Neural cell (in vitro differentiated cells): ENCODE data around the gene GRK1. TPM values are rescaled to one million over a fixed set of nuclear protein-coding genes. Genes with fewer than 3 reads are reported as not detected.
A peak's percentile ranks its signal among the peaks of the same experiment; 100 is the strongest.

Source experiments
- H2AFZ ChIP-seq: fragments of 200-600, 300-800 bp; sonication (generic), shearing (Covaris generic); 2 replicates; pipeline ENCODE4 v1.6.0; 2014; ENCODE audit warnings: low read depth, mild to moderate bottlenecking, antibody characterized with exemption, low read length, moderate library complexity
- H3F3A ChIP-seq: fragments of 200-600 bp; shearing (Covaris generic); 2 replicates; pipeline ENCODE4 v1.6.1; 2016; ENCODE audit warnings: mild to moderate bottlenecking, moderate library complexity, mixed read lengths, antibody characterized with exemption, low read length; ENCODE audit not compliant: insufficient read depth, poor library complexity, severe bottlenecking
- H3K27ac ChIP-seq: fragments of 200-600, 300-800 bp; sonication (generic), shearing (Covaris generic); 2 replicates; pipeline ENCODE4 v1.5.1; 2014; ENCODE audit warnings: mild to moderate bottlenecking, low read length, moderate library complexity
- H3K27me3 ChIP-seq: fragments of 300-800, 200-600 bp; sonication (generic), shearing (Covaris generic); 2 replicates; pipeline ENCODE4 v1.6.0; 2014; ENCODE audit warnings: mild to moderate bottlenecking, low read depth, low read length, moderate library complexity; ENCODE audit not compliant: insufficient read depth
- H3K36me3 ChIP-seq: fragments of 300-800, 200-600 bp; sonication (generic), shearing (Covaris generic); 2 replicates; pipeline ENCODE4 v1.5.1; 2014; ENCODE audit warnings: mild to moderate bottlenecking, antibody characterized with exemption, low read length, moderate library complexity; ENCODE audit not compliant: insufficient read depth
- H3K4me2 ChIP-seq: fragments of 300-800, 200-600 bp; sonication (generic), shearing (Covaris generic); 2 replicates; pipeline ENCODE4 v1.6.0; 2014; ENCODE audit warnings: mild to moderate bottlenecking, low read length
- H3K4me3 ChIP-seq: fragments of 300-800, 200-600 bp; sonication (generic), shearing (Covaris generic); 2 replicates; pipeline ENCODE4 v1.5.1; 2014; ENCODE audit warnings: mild to moderate bottlenecking, low read length, moderate library complexity
- H3K79me2 ChIP-seq: fragments of 200-600 bp; shearing (Covaris generic); replicated peaks from 2 replicates; pipeline ENCODE4 v1.6.0; 2014; ENCODE audit warnings: mild to moderate bottlenecking, low read length, moderate library complexity; ENCODE audit not compliant: insufficient read depth
- H3K9ac ChIP-seq: fragments of 300-800, 200-600 bp; sonication (generic), shearing (Covaris generic); 2 replicates; pipeline ENCODE4 v1.6.1; 2016; ENCODE audit warnings: mild to moderate bottlenecking, low read length, mixed read lengths
- H3K9me2 ChIP-seq: fragments of 200-600 bp; shearing (Covaris generic); 2 replicates; pipeline ENCODE4 v1.6.1; 2016; ENCODE audit warnings: mild to moderate bottlenecking, low read length, mixed read lengths; ENCODE audit not compliant: insufficient read depth
- H3K9me3 ChIP-seq: fragments of 200-600, 300-800 bp; sonication (generic), shearing (Covaris generic); 2 replicates; pipeline ENCODE4 v1.6.1; 2016; ENCODE audit warnings: mild to moderate bottlenecking, mixed run types, low read length, moderate library complexity, mixed read lengths
- H4K20me1 ChIP-seq: fragments of 200-600 bp; shearing (Covaris generic); 2 replicates; pipeline ENCODE4 v1.6.1; 2016; ENCODE audit warnings: mild to moderate bottlenecking, mixed run types; ENCODE audit not compliant: insufficient read depth
- EZH2 ChIP-seq: fragments of 200-600, 300-800 bp; shearing (Covaris generic), sonication (generic); IDR thresholded peaks from 2 replicates; pipeline ENCODE4 v1.6.1; 2014; ENCODE audit warnings: antibody characterized with exemption, low read length, borderline replicate concordance, mild to moderate bottlenecking; ENCODE audit not compliant: insufficient read depth, poor library complexity, severe bottlenecking
- MXI1 ChIP-seq: fragments of 450-650 bp; conservative IDR thresholded peaks from 2 replicates; pipeline ENCODE4 v1.6.1; 2014; ENCODE audit warnings: antibody characterized with exemption, mild to moderate bottlenecking; ENCODE audit not compliant: poor library complexity, severe bottlenecking
- POLR2AphosphoS5 ChIP-seq: IDR thresholded peaks from 2 replicates; pipeline ENCODE4 v1.6.1; 2012
- RAD21 ChIP-seq: fragments of 450-650 bp; conservative IDR thresholded peaks from 2 replicates; pipeline ENCODE4 v1.6.1; 2014; ENCODE audit warnings: antibody characterized with exemption, mild to moderate bottlenecking, moderate library complexity
- REST ChIP-seq: IDR thresholded peaks from 2 replicates; pipeline ENCODE4 v1.6.1; 2012; ENCODE audit warnings: borderline replicate concordance
- SMC3 ChIP-seq: fragments of 450-650 bp; conservative IDR thresholded peaks from 2 replicates; pipeline ENCODE4 v1.6.1; 2014; ENCODE audit warnings: antibody characterized with exemption, mild to moderate bottlenecking, moderate library complexity; ENCODE audit not compliant: poor library complexity
- TAF1 ChIP-seq: IDR thresholded peaks from 2 replicates; pipeline ENCODE4 v1.6.1; 2012; ENCODE audit warnings: low read depth
- polyA plus RNA-seq: library from polyadenylated mRNA; depleted of rRNA; stranded (reverse); fragments of >200 nt; gene quantifications from 2 replicates; pipeline ENCODE4 v1.2.3, GENCODE V29; 2014
- TF ChIP-seq, protein P1 (sequence below): fragments of 450-650 bp; IDR thresholded peaks from 2 replicates; pipeline ENCODE4 v1.5.1; 2014; ENCODE audit warnings: antibody characterized with exemption, mild to moderate bottlenecking, moderate library complexity; ENCODE audit not compliant: poor library complexity, severe bottlenecking

The GRK1 gene
- polyA plus RNA-seq, 1 donor from 2014 or later: 0.06 TPM

DNA sequence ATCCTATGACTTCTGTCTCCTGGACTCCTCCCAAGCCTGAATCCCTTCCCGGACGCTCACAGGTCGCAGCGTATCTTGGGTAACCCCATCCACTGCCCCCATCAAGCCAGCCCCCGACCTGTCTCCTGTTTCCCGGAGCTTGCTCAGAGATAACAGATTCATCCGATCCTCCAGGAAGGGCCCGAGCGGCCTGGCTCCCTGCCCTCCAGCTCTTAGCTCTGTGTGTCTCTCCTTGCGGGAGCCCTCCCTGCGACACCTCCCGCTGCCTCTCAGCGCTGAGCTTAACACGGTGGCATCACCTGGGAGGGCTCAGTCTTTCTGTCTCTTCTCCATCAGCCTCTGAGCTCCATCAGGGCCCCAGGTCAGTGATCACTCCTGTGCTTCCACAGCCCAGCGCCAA lies 87.7 kb downstream of the GRK1 start:
- Histone ChIP-seq H3K9me2 (no peaks in the 10 kb centered on the region), H3K9me3 (no peaks in the 10 kb centered on the region), H3K4me2 (no peak overlapping the region), H3K27me3 (peaks cover 18% of the 10 kb centered on the region), H3K9ac (no peak overlapping the region), H4K20me1 (no peaks in the 10 kb centered on the region), H2AFZ (no peak overlapping the region), H3K79me2 (no peaks in the 10 kb centered on the region), H3K36me3 (no peaks in the 10 kb centered on the region), H3K27ac (no peak overlapping the region), H3K4me3 (no peak overlapping the region), H3F3A (peaks cover 5% of the 10 kb centered on the region)
- TF ChIP-seq MXI1 (no peak), EZH2 (no peak)

GRCh38 chr13:113756441-113757097 lies 89.5 kb downstream of the GRK1 start:
- Histone ChIP-seq H3K4me3 (no peak overlapping the region), H3K36me3 (no peaks in the 10 kb centered on the region), H3K27ac (no peak overlapping the region), H3K9me3 (no peaks in the 10 kb centered on the region), H3K27me3 (peaks cover 34% of the 10 kb centered on the region), H3K9ac (no peak overlapping the region), H3K79me2 (no peaks in the 10 kb centered on the region), H3F3A (peaks cover 6% of the 10 kb centered on the region), H3K4me2 (no peak overlapping the region), H4K20me1 (no peaks in the 10 kb centered on the region), H2AFZ (no peak overlapping the region), H3K9me2 (no peaks in the 10 kb centered on the region)
- TF ChIP-seq TAF1 (no peak), POLR2AphosphoS5 (no peak), REST (no peak), SMC3 (no peak)

DNA sequence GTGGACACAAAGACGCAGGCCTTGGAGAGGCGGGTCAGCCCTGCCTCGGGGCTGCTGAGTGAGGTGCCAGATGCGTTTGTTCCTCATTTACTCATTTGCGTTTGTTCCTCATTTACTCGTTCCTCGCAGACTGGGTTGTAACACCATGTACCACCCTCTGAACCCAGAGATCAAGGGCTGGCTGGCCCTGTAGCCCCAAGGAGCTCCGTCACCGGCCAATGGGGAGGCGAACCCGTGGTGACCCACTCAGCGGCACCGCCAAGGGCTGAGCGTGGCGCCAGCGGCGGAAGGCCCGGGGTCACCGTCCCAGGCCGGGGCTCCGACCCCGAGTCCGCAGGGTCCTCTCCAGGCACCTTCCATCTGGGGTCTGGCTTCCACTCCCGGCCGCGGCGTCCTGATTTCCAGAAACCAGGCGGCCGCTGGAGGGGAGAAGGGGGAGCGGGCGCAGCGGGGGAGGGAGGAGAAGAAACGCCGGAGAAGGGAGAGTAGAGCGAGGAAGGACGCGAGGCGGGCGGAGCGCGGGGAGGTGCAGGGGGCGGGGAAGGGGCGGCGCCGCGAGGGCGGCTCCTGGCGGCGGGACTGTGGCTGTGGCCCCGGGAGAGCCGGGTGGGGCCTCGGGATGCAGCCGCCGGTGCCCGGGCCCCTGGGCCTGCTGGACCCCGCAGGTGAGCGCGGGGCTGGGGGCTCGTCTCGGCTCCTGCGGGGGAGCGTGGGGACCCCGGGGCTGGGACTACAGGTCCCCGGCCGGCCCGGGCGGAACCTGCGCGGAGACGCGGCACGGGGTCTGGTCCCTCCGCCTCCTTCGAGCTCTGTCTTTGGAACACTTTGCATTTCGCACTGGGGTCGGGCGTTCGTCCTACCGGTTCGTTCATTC lies 91.9 kb downstream of the GRK1 start, which contains the start of gene TMEM255B:
TMEM255B (plus strand) TSS at position 576 of the 874 bp plus-strand sequence; CDS start at position 620, 44 bp downstream.
- H3K9ac ChIP-seq: peak within 1 kb of the TSS; percentile 53
- TF ChIP-seq, protein P1, sequence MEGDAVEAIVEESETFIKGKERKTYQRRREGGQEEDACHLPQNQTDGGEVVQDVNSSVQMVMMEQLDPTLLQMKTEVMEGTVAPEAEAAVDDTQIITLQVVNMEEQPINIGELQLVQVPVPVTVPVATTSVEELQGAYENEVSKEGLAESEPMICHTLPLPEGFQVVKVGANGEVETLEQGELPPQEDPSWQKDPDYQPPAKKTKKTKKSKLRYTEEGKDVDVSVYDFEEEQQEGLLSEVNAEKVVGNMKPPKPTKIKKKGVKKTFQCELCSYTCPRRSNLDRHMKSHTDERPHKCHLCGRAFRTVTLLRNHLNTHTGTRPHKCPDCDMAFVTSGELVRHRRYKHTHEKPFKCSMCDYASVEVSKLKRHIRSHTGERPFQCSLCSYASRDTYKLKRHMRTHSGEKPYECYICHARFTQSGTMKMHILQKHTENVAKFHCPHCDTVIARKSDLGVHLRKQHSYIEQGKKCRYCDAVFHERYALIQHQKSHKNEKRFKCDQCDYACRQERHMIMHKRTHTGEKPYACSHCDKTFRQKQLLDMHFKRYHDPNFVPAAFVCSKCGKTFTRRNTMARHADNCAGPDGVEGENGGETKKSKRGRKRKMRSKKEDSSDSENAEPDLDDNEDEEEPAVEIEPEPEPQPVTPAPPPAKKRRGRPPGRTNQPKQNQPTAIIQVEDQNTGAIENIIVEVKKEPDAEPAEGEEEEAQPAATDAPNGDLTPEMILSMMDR: peak; percentile 27
- TF ChIP-seq RAD21 (peak; percentile 8), MXI1 (peak; percentile 7), POLR2AphosphoS5 (peak; percentile 15), SMC3 (no peak)

More for the DNA sequence above, 91.9 kb downstream of the GRK1 start, which contains the start of gene TMEM255B:
- no peaks in the 10 kb centered on the region for H3K36me3 ChIP-seq
- peak within 1 kb of the TSS; percentile 85 for H3K4me2 ChIP-seq
- H2AFZ ChIP-seq: peak within 1 kb of the TSS; percentile 43
- H3K9me3 ChIP-seq: no peaks in the 10 kb centered on the region
- peak within 1 kb of the TSS; percentile 75 for H3K4me3 ChIP-seq
- H3K27me3 ChIP-seq: peaks cover 34% of the 10 kb centered on the region
- no peaks in the 10 kb centered on the region for H3K79me2 ChIP-seq
- peaks cover 6% of the 10 kb centered on the region for H3F3A ChIP-seq
- H4K20me1 ChIP-seq: no peaks in the 10 kb centered on the region
- H3K9me2 ChIP-seq: no peaks in the 10 kb centered on the region
- no peak within 1 kb of the TSS for H3K27ac ChIP-seq
